Suprapubic skin (tissue), 3 donors: ENCODE data around the gene FUOM.

Experiments used
- EP300 ChIP-seq: sonication (generic); formaldehyde crosslinking; IDR thresholded peaks from one replicate; pipeline ENCODE4 v1.6.1; 2017; ENCODE audit warnings: antibody characterized with exemption
- POLR2A ChIP-seq, 2 donors: fragments of 450-650 bp; IDR thresholded peaks; one replicate each; pipeline ENCODE4 v1.6.1; 2017; ENCODE audit warnings: antibody characterized with exemption in 2 of 2, mild to moderate bottlenecking in 2 of 2, moderate library complexity in 2 of 2
- TF ChIP-seq, protein P1 (sequence below), 2 donors: fragments of 200-600 bp in 1 of 2; fragments of 450-650 bp in 1 of 2; sonication (generic) in 1 of 2; IDR thresholded peaks; one replicate each; pipeline ENCODE4 v1.5.1; 2016 to 2019; ENCODE audit warnings: antibody characterized with exemption in 2 of 2, mild to moderate bottlenecking in 1 of 2, moderate library complexity in 1 of 2

- TF ChIP-seq, protein P1, sequence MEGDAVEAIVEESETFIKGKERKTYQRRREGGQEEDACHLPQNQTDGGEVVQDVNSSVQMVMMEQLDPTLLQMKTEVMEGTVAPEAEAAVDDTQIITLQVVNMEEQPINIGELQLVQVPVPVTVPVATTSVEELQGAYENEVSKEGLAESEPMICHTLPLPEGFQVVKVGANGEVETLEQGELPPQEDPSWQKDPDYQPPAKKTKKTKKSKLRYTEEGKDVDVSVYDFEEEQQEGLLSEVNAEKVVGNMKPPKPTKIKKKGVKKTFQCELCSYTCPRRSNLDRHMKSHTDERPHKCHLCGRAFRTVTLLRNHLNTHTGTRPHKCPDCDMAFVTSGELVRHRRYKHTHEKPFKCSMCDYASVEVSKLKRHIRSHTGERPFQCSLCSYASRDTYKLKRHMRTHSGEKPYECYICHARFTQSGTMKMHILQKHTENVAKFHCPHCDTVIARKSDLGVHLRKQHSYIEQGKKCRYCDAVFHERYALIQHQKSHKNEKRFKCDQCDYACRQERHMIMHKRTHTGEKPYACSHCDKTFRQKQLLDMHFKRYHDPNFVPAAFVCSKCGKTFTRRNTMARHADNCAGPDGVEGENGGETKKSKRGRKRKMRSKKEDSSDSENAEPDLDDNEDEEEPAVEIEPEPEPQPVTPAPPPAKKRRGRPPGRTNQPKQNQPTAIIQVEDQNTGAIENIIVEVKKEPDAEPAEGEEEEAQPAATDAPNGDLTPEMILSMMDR (IDR thresholded peaks at IDR 0.05) = no peak
- TF ChIP-seq EP300 (no peak), POLR2A (IDR thresholded peaks at IDR 0.05) (no peak)
Observed at GRCh38 chr10:133327651-133328357, 30.0 kb downstream of the FUOM start.
